ENCODE measurements around the gene PDE6A. TPM values are rescaled to one million over a fixed set of nuclear protein-coding genes. Genes with fewer than 3 reads are reported as not detected.

The PDE6A gene
- total and polyA plus RNA-seq, 2 experiments from 2014 or later: 3.6 to 3.9 TPM

GRCh38 chr5:149824120-149824519 lies 120.5 kb downstream of the PDE6A start:
- 92% methylated on average over 7 of the region's 7 CpGs for WGBS (ENCODE audit: low lambda C conversion rate, missing lambda C conversion rate)
- TF ChIP-seq, protein P1, sequence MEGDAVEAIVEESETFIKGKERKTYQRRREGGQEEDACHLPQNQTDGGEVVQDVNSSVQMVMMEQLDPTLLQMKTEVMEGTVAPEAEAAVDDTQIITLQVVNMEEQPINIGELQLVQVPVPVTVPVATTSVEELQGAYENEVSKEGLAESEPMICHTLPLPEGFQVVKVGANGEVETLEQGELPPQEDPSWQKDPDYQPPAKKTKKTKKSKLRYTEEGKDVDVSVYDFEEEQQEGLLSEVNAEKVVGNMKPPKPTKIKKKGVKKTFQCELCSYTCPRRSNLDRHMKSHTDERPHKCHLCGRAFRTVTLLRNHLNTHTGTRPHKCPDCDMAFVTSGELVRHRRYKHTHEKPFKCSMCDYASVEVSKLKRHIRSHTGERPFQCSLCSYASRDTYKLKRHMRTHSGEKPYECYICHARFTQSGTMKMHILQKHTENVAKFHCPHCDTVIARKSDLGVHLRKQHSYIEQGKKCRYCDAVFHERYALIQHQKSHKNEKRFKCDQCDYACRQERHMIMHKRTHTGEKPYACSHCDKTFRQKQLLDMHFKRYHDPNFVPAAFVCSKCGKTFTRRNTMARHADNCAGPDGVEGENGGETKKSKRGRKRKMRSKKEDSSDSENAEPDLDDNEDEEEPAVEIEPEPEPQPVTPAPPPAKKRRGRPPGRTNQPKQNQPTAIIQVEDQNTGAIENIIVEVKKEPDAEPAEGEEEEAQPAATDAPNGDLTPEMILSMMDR (IDR thresholded peaks at IDR 0.05; ENCODE audit: poor library complexity): no peak
- TF ChIP-seq EZH2 (IDR thresholded peaks at IDR 0.05; ENCODE audit: borderline replicate concordance): no peak
- TF ChIP-seq EZH2phosphoT487 (IDR thresholded peaks at IDR 0.05; ENCODE audit: low read depth, severe bottlenecking, unreplicated experiment): no peak
- H3K27ac ChIP-seq: no peak overlapping the region
- H3K4me1 ChIP-seq (ENCODE audit: insufficient read depth): peaks cover 5% of the 10 kb centered on the region
- H3K4me2 ChIP-seq: no peak overlapping the region
- no peaks in the 10 kb centered on the region for H3K36me3 ChIP-seq (replicated peaks; ENCODE audit: insufficient read depth, low read depth)
- H4K20me1 ChIP-seq (ENCODE audit: insufficient read depth, poor library complexity, severe bottlenecking): no peaks in the 10 kb centered on the region
- no peaks in the 10 kb centered on the region for H3K27me3 ChIP-seq
- no peaks in the 10 kb centered on the region for H3K9me2 ChIP-seq (replicated peaks; ENCODE audit: insufficient read depth)
- no peaks in the 10 kb centered on the region for H3K79me2 ChIP-seq
- H2AFZ ChIP-seq: no peak overlapping the region
- no peaks in the 10 kb centered on the region for H3K9me3 ChIP-seq (ENCODE audit: low read depth)
- DNase-seq (ENCODE audit: low spot score): no peak
- no peak overlapping the region for H3K4me3 ChIP-seq

DNA sequence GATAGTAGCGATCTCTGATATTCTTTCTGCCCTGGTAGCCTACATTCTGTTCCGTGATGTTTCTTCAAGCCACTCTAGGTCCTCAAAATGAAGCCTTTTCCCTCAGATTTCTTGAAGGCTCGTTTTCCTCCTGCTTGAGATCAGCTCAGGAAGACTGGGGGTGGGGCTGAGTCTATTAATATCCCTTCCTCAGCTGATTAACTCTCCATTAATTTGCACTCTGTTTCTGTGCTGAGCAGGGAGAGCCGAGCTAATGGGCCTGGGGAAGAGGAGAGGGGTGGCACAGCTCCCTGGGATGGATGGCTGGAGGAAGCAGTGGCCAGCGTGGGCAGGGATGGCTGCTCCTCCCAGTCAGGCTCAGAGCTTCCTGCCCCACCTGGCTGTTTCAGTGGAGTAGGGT lies 121.2 kb downstream of the PDE6A start:
- H3K4me1 ChIP-seq (ENCODE audit: insufficient read depth): peaks cover 5% of the 10 kb centered on the region
- no peak overlapping the region for H3K4me2 ChIP-seq
- H3K36me3 ChIP-seq (replicated peaks; ENCODE audit: insufficient read depth, low read depth): no peaks in the 10 kb centered on the region
- H3K27ac ChIP-seq: no peak overlapping the region
- H3K9me2 ChIP-seq (replicated peaks; ENCODE audit: insufficient read depth): no peaks in the 10 kb centered on the region
- H3K79me2 ChIP-seq: no peaks in the 10 kb centered on the region
- TF ChIP-seq, protein P1 (IDR thresholded peaks at IDR 0.05; ENCODE audit: poor library complexity): no peak
- TF ChIP-seq EZH2 (IDR thresholded peaks at IDR 0.05; ENCODE audit: borderline replicate concordance) (no peak), EZH2phosphoT487 (IDR thresholded peaks at IDR 0.05; ENCODE audit: low read depth, severe bottlenecking, unreplicated experiment) (no peak)
- H2AFZ ChIP-seq: no peak overlapping the region
- WGBS (ENCODE audit: low lambda C conversion rate, missing lambda C conversion rate): 90% methylated on average over 5 of the region's 5 CpGs
- H3K9me3 ChIP-seq (ENCODE audit: low read depth): no peaks in the 10 kb centered on the region
- DNase-seq (ENCODE audit: low spot score): no peak
- no peaks in the 10 kb centered on the region for H3K27me3 ChIP-seq
- no peak overlapping the region for H3K4me3 ChIP-seq
- H4K20me1 ChIP-seq (ENCODE audit: insufficient read depth, poor library complexity, severe bottlenecking): no peaks in the 10 kb centered on the region

DNA sequence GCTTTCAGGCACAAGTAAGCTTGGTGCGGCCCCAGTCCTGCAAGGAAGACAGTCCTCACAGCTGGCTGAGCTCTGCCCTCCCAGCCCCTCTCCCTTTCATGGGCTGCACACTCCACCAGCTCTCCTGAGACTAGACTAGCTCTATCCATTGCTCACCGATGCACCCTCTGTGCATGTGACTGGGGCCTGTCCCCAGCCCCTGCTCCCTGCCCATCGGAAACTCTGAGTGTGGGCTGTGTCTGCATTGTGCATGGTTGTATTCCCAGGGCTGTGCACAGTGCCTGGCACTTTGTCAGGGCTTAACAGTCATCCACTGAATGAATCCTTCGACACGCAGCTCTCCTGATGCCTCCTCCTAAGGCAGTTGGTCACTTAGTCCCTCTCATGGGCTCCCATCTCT lies 122.3 kb downstream of the PDE6A start:
- H4K20me1 ChIP-seq (ENCODE audit: insufficient read depth, poor library complexity, severe bottlenecking): no peaks in the 10 kb centered on the region
- H3K36me3 ChIP-seq (replicated peaks; ENCODE audit: insufficient read depth, low read depth): no peaks in the 10 kb centered on the region
- H3K79me2 ChIP-seq: no peaks in the 10 kb centered on the region
- H3K27ac ChIP-seq: no peak overlapping the region
- H3K4me2 ChIP-seq: no peak overlapping the region
- WGBS (ENCODE audit: low lambda C conversion rate, missing lambda C conversion rate): 96% methylated on average over 5 of the region's 5 CpGs
- no peaks in the 10 kb centered on the region for H3K27me3 ChIP-seq
- H3K9me2 ChIP-seq (replicated peaks; ENCODE audit: insufficient read depth): no peaks in the 10 kb centered on the region
- no peak overlapping the region for H3K4me3 ChIP-seq
- H2AFZ ChIP-seq: no peak overlapping the region
- TF ChIP-seq, protein P1 (IDR thresholded peaks at IDR 0.05; ENCODE audit: poor library complexity): no peak
- TF ChIP-seq EZH2phosphoT487 (IDR thresholded peaks at IDR 0.05; ENCODE audit: low read depth, severe bottlenecking, unreplicated experiment) (no peak), EZH2 (IDR thresholded peaks at IDR 0.05; ENCODE audit: borderline replicate concordance) (no peak)
- no peak for DNase-seq (ENCODE audit: low spot score)
- H3K4me1 ChIP-seq (ENCODE audit: insufficient read depth): peaks cover 5% of the 10 kb centered on the region
- H3K9me3 ChIP-seq (ENCODE audit: low read depth): no peaks in the 10 kb centered on the region

Data from hepatocyte (in vitro differentiated cells).